GM19043 (cell line): Measurements from ENCODE around the gene ITPK1.

ENCODE experiments used
- ATAC-seq: cut with Tn5 transposase; IDR thresholded peaks from one replicate; pipeline ENCODE4 v1.9.1; 2021; ENCODE audit warnings: low read depth; ENCODE audit not compliant: unreplicated experiment

The ITPK1 gene

DNA sequence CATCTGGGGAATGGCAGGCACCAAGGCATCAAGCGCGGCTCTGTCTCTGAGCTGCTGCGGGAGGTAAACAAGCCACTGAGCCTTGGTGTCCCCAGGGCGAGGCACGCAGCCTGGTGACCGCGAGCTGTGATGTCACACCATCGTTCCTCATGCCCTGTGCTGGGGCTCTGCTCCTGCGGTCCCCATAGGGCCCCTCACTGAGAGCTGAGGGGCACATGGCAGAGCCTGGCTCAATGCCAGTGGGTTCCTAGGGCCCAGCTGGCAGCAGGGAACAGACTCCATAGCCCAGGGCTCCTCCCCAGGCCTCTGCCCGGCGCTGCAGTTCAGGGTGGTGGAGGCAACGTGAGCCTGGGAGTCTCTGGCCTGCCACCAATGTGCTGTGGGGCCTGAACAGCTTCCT is 170.2 kb downstream of the ITPK1 start:
- ATAC-seq, result no peak

DNA sequence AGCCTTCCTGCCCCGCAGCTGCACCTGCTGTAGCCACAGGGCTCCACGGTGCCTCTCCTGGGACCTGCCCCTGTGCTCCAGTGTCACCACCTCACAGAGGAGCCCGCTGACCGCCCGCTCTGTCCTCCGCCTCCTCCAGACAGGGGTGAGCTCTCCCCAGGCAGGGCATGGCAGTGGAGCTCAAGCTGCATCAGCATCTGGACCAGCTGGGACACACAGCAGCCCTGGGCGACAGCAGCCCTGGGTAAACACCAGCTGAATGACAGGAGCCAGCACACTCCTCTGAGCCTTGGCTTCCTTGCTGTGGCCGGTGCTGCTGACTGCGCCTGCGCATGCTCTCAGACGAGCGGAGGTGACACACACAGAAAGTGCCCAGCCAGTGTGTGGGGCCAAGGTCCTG is 170.7 kb downstream of the ITPK1 start:
- ATAC-seq, result no peak

DNA sequence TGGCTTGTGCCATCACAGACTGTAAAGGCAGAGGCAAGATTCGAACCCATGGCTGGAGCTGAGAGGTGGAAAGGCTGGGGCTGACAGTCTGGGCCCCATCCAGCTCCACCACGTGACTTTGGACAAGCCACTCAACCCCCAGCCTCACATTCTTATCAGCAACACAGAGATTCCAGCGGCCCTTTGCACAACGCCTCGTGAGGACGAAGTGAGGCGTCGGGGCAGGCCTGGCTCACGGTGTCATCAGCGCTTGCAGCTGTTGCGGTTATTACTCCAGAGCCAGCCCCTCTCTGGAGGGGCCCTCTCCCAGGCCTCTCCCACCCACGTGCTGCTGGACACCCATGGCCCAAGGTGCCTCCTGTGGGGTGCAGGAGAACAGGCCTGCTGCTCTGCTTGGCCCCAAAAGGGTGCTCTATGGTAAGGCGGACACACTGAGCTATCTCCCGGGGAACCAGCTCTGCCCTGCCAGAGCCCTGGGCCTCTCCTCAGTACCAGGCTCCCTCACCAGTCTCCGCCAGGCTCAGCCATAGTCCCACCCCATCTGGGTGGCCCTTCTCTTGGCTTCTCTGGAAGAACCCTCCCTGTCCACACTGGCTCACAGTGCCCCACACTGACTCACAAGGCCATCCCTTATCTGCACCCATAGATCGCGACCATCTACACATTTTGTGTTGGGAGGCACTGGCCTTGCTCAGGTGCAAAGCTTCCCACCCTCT is 171.7 kb downstream of the ITPK1 start:
- no peak for ATAC-seq

DNA sequence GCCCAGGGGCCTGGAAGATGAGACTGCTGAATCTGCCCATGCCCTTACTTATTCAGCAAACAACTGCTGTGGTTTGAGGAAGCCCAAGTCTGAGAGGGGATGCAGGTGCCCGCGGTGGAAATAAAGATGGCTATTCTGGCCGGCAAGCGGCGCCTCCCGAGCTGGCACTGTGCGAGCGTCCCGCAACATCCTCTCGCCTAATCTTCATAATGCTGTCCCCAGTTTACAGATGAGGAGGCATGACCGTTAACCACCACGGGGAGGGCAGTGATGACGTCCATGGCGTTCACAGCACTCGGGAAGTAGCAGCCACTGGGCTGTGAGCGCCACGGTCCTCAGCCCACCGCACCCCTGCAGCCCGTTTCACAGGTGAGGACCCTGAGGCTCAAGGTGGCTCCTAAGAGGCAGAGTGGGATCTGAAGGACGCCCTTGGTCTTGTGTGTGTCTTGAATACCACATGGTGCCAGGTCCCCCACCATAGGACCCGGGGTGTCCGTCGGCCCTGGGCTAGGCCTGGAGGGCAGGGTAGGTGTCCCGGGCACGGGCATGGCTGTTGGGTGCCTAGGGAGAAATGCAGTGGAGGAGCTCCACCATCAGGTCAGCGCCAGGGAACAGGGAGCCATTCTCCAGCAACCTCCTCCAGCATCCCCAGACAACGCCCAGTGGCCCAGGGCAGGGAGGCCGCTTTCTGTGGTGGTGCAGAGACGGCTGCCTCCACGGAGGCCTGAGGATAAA is 172.6 kb downstream of the ITPK1 start:
- ATAC-seq, result no peak

DNA sequence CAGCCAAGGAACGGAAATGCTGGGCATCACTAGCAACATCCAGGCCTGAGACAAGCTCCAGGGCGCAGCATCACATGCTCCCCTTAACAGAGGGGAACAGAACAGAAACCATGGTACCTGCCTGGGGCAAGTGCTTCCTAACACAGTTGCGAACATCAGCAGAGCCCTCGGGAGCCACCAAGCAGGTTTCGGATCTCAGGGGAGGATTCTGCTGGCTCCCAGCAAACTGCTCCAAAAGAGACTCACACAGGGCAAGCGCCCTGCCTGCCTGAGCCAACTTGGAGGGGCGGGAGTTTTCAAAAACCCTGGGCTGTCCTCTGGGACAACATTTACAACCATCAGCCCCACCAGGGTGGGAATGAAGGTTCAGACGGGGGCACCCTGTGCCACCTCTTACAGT is 173.1 kb downstream of the ITPK1 start:
- ATAC-seq, result no peak

DNA sequence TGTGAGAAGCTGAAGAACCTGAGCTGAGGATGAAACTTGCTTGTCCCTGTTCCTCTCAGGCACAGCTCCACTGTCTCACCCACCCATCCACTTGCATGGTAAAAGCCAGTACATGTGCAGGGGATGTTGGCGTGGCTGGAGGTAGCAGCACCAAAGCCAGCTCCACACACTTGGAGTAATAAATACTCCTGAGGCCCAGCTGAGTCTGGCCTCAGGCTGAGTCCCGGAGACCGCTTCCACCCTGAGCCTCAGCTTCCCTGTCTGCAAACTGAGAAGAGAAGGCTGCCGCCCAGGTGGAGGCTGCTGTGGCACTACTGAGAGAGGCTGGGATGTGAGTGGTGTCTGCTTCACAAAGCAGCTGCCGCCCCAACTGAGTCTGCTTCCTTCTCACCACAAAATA is 173.6 kb downstream of the ITPK1 start:
- no peak for ATAC-seq

DNA sequence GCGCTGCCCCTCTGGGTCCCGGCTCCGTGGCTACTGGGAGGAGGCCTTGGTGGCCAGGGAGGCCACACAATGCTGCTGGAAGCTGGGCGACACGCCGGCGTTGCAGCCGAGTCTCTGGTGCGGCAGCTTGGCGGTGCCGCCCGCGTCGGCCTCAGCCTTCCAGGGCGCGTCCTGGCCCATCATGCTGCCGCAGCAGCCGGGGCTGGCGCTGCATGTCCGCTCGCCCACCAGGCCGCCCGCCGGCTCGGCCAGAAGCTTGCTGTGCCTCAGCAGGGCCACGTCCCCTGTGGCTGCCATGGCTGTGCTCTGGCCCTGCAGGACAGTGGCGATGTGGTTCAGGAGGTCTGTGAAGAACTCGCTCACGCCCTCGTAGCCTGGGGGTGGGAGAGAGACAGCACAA is 174.2 kb downstream of the ITPK1 start:
- no peak for ATAC-seq

DNA sequence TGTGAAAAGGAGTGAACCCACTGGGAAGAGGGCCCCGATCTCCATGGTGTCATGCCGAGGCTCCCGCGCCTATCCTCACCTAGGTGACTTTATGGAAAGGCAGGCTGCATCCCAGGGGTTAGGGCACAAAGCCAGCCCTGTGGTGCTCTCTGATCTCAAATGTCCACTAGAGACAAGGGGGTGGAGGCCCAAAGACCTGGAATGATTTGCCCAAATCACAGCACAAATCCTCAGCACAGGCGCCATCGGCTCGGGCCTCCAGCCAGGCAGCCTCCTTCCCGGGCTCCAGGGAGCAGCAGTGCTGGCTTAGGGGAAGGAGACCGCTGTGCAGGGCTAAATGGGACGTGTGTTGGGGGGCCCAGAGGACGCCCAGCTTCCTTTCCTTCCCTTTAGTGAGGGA is 175.2 kb downstream of the ITPK1 start:
- ATAC-seq, result no peak

DNA sequence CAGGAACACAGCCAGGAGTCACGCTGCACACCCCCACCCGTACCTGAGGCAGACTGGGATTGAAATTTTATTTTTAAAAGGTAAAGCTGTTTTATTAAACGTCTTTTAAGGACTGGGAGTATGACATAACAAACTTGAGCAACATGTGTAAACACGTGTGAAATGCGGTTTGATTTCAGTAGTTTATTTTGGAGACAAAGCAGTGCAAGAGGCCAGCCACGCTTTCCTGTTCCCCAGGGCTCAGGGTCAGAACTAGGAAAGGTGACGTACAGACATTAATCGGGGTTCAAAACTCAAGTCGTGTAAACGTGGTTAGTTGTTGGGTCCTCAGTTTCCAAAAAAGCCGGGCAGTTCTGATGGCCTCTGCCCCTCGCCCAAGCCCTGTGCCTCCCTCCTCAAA is 176.0 kb downstream of the ITPK1 start:
- ATAC-seq, result no peak

DNA sequence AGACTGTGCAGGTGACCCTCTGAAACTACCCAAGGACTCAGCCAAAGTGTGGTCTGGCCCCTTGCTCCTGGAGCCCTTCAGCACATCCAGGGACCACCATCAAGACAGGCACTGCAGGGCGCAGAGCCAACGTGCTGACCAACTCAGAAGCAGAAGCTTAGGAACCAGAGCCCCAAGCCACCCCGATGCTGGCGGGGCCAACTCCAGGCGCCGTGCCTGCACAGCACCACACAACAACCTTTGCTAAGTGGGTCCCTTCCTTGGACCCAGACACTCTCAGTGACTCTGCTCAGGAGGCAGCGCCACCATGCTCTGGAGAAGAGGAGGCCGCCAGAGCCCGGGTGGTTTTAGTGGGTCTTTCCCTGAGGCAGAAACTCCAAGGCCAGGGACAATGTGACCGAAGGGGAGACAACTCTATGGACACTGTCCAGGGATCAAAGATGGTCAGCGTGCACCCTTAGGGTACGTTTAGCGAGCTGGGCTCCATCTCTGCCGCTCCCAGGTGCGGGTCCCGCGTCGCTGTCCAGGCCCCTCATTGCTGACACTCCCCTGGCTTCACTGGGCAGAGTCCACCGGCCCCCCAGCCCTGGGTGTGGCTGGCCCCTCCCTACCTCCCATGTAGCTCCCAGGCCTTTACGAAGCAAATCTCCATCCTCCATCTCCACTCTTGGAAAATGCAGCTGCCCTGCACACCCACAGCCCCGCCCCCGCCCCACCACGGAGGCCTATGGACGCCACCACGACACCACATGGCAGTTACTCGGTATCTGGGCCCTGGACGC is 176.6 kb downstream of the ITPK1 start:
- no peak for ATAC-seq

DNA sequence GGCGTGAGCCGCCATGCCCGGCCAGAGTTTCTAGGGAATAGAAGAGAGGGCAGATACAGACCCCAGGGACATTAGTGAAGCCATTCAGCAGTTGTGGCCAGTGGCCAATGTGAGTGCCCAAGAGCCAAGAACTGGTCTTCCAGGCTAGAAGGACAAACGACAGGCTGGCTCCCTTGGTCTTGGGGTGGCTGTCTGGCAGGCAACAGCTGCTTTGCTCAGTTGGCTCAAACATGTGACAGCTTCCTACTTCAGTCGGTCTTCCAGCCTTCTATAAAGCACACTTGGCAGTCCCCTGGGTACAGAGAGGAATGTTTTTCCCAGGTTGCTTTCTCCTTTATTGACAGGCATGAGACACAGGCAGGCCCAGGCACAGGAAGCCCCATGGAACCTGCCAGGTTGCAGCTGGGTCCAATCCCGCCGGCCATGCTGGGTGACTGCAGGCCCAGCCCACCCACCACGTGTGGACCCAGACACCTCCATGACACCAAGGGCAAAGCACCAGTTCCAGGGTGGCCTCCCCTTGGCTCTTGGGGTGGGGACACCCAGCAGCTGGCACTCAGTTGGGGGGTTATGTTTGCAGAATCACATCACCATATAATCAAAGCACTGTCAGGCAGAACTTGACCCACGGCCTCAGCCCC is 177.4 kb downstream of the ITPK1 start:
- ATAC-seq, result no peak

DNA sequence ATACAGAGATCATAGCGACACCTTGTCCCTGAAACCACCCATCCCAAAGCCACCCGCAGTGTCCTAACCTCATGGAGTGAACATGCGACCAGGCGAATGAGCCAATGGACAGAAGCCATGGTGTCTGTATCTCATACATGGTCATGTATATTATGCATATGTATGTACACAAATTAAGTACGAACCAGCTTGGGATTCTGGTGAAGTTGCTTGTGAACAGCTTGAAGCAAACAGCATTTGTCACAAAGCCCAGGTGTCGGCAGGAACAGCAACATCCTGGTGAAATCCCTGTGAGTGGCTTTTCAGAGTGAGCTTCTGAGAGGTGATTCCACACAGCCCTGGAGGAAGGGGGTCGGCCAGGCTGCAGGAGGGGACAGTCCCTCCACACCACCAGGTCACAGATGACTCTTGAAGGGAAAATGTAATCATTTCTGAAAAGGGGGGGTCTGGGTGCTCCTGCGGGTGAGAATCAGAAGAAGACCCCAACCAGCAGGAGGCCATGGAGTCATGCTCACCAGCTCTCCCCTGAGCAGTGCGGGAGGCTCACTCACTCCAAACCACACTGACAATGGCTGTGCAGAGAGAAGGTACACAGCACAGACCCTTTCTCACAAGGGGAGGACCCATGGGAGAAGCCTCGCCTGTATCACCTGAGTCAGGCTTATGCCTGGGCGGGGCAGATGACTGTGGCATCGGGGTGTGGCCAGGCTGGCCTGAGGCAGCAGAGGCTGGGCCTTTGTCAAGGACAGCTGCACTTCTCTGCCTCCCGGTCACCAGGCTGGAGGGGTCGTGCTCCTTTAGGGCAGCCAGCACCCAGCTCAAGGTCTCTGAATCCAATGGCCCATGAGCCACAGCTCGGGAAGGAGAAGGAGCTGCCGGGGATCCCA is 178.4 kb downstream of the ITPK1 start:
- no peak for ATAC-seq

DNA sequence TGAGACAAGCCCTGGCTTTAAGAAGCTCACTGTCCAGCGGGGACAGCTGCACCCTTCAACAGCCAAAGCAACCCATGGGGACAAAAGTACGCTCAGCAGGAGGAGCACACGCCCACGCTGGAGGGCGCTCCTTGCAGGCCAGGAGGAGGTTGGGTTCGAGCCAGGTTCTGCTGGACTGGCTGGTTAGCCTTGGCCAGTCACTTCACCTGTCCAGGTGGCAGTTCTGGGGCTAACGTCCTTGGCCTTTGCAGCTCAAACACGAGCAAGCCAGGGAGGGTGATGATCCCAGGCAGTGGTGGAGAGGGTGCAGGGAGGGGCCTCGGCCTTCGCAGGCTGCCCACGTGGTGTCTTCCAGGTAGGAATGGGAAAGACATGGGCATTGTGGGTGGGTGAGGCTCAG is 179.6 kb downstream of the ITPK1 start:
- no peak for ATAC-seq

DNA sequence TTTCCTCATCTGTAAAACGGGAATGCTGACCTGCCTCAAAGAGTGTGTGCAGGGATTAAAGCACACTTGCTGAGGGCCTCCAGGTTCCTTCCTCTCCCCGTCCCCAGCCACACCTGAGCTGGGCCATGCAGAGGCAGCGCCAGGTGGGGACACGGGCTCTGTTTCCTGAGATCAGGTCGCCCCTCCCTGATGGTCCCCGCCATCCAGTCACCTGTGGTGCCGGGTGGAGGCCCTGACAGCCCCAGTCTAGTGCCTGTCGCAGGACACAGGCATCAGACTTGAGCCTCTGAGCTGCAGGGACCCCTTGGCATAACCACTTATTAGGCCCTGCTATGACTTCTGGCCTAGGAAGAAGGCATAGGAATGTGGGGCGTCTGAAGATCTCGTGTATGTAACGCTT is 180.3 kb downstream of the ITPK1 start:
- ATAC-seq, result no peak

DNA sequence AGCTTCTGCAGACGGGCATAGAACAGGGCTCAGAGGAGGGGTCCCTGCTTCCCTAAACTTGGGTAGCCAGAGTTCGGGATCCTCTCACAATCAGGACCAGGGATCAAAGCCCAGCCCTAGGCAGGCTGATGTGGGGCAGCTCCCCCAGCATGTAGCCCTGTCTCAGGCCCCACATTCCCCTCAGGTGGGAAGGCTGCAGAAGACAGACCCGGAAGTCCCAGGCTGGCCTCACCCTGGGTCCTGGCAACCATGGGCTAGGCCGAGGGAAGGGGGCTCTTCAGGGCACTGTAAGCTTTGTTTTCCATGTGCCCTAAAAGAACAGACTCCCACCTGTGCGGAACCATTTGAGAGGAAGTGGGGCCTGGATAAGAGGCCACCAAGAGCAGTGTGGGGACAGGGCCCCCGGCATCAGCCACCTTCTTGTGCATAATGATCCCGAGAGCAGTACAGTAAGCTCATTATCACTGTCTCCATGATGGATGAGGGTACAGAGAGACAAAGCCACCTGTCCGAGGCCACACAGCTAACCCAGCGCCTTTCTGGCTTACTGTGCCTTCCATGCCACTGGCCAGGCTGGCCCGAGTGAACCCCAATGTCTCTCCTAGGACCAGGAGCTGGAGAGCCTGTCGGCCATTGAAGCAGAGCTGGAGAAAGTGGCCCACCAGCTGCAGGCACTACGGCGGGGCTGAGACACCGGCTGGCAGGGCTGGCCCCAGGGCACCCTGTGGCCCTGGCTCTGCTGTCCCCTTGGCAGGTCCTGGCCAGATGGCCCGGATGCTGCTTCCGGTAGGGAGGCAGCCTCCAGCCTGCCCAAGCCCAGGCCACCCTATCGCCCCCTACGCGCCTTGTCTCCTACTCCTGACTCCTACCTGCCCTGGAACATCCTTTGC is 181.3 kb downstream of the ITPK1 start:
- no peak for ATAC-seq

DNA sequence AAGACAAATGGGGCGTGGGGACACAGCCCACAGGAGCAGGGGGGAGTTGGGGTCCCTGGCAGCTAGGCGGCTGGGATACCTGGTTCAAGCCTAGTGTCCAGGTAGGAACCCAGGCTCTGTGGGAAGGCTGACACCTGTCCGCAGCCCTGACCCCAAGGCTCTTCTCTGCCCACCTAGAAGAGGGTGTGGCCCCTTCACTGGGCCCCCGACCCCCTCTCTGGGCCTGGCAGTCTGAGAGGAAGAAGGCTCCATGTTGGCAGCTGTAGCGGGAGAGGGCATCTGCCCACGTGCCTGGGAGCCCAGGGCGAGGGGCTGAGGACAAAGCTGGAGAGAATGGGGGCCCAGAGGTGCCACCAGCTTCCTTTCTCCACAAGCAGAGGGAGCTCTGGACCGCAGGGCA is 182.2 kb downstream of the ITPK1 start:
- no peak for ATAC-seq

DNA sequence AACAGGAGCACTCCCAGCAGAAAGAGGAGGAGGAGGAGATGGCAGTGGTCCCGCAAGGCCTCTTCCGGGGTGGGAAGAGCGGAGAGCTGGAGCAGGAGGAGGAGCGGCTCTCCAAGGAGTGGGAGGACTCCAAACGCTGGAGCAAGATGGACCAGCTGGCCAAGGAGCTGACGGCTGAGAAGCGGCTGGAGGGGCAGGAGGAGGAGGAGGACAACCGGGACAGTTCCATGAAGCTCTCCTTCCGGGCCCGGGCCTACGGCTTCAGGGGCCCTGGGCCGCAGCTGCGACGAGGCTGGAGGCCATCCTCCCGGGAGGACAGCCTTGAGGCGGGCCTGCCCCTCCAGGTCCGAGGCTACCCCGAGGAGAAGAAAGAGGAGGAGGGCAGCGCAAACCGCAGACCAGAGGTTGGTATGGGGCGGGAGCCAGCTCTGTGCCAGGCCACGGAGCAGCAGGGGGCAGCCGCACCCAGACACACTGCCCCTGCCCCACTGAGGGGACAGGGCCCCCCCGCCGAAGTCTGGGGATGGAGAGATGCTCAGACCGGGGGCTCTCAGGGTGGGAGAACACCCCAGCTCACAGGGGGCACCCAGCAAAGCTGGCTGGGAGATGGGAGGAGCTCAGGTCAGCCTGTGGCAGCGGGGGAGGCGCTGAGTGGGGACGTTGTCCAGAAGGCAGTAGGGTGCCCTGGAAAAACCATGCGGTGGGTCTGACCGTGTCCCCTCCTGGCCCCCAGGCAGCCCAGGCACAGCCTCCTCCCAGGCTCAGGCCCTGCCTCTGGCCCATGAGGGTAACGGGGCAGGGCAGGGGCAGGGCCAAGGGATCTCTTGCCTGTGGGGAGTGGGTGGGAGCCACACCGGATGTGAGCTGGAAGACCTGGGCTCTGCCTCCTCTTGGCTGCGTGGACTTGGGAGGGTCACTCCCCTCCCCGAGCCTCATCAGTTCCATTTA is 183.0 kb downstream of the ITPK1 start:
- ATAC-seq, result no peak
